Pulmonary artery endothelial cell (primary cell): ENCODE data around the gene TMEM63A. TPM values are rescaled to one million over a fixed set of nuclear protein-coding genes. Genes with fewer than 3 reads are reported as not detected.
"Not testable (repeated sequence)": the region's sequence is repeated elsewhere in the genome, so short reads cannot be mapped to it uniquely, and the experiment has no call there.

Experiments
- DNase-seq: peaks from one replicate; pipeline ENCODE4 v3.0.0-alpha.2; 2011; ENCODE audit warnings: low read depth, low spot score
- total RNA-seq: library from RNA; depleted of rRNA; stranded (reverse); fragments of >200 nt; gene quantifications from 2 replicates; pipeline ENCODE4 v1.2.3, GENCODE V29; 2014

The TMEM63A gene
- 8.3 and 12.7 TPM in 2 replicates for total RNA-seq

DNA sequence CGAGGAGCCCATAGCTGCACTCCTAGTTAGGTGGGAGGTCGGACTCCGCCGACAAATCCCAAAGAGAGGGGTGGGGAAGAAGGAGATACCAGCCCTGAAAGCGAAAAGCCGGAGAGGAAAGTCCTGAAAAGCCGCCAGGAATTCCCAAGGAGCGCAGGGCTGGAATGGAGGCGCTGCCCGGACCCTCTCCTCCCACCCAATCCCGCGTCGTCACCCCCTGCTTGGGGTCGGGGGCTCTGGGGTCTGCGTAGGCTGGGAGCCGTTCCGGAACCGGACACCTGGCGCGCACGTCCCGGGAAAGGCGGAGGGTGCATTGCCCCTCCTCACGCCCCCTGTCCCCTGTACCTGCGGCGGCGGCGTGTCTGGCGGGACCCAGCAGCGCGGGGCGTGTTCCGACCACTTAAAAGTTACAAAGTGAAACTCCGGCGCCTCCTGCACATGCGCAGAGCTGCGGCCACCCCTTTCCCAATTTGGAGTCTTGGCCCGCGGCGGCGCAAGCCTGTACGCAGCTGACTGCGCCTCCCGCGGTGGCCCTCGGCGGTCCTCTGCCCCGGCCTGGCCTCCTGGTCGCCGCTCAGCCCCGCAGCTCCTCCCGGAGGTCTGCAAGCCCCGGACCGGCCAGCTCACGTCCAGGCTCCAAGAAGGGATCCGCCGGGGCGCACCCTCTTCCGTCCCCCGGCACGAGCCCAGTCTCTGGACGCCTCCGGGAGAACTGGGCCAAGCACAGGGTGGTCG lies at the start of gene TMEM63A:
Gene TMEM63A, minus strand, starts transcription at position 422 of the 735 bp plus-strand sequence. CDS start 4,800 bp downstream, outside the sequence.
- peak; percentile 32 for DNase-seq

DNA sequence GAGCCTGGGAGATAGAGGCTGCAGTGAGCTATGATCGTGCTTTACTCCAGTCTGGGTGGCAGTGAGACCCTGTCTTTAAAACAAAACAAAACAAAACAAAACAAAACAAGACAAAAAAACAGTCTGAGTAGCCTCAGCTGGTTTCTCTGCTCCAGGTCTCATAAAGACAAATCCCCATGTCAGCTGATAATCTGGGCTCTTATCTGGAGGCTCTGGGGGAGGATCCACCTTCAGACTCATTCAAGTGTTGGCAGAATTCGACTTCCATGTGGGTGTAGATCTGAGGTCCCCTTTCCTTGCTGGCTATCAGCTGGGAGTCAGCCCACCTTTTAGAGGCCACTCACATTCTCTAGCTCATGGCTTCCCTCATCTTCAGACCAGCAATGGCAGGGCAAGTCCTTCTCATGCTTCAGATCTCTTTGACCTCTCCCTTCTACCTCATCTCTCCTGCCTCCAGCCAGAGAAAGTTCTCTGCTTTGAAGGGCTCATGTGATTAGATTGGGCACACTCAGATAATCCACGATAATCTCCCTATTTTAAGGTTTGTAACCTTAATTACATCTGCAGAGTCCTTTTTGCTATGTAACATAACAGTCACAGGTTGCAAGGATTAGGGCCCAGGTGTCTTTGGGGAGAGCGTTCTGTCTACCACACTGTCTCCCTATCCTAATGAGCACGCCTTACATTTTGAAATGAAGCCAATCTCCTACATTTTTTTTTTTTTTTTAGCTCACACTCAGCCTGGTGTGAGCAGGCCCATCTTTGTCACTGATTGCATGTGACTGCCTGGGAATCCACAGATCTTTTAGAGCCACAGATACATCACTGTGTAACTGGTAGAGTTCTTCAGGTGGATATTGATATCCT lies 49.3 kb upstream of the TMEM63A start:
- DNase-seq, result no peak

DNA sequence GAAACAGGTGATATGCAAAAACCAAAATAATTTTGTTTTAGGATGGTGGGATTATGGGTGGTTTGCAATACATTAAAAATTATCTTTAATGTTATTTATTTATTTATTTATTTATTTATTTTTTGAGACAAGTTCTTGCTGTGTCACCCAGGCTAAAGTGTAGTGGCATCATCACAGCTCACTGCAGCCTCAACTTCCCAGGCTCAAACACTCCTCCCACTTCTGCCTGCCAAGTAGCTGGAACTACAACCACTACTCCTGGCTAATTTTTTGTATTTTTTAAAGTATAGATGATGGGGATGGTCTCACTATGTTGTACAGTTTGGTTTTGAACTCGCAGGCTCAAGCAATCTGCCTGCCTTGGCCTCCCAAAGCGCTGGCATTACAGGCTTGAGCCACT lies 48.4 kb upstream of the TMEM63A start:
- DNase-seq, result no peak

DNA sequence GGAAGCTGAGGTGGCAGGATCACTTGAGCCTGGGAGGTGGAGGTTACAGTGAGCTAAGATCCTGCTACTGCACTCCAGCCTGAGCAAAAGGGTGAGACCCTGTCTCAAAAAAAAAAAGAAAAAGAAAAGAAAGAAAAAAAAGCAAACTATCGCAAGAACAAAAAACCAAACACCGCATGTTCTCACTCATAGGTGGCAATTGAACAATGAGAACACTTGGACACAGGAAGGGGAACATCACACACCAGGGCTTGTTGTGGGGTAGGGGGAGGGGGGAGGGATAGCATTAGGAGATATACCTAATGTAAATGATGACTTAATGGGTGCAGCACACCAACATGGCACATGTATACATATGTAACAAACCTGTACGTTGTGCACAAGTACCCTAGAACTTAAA lies 47.3 kb upstream of the TMEM63A start:
- not testable (repeated sequence) for DNase-seq

DNA sequence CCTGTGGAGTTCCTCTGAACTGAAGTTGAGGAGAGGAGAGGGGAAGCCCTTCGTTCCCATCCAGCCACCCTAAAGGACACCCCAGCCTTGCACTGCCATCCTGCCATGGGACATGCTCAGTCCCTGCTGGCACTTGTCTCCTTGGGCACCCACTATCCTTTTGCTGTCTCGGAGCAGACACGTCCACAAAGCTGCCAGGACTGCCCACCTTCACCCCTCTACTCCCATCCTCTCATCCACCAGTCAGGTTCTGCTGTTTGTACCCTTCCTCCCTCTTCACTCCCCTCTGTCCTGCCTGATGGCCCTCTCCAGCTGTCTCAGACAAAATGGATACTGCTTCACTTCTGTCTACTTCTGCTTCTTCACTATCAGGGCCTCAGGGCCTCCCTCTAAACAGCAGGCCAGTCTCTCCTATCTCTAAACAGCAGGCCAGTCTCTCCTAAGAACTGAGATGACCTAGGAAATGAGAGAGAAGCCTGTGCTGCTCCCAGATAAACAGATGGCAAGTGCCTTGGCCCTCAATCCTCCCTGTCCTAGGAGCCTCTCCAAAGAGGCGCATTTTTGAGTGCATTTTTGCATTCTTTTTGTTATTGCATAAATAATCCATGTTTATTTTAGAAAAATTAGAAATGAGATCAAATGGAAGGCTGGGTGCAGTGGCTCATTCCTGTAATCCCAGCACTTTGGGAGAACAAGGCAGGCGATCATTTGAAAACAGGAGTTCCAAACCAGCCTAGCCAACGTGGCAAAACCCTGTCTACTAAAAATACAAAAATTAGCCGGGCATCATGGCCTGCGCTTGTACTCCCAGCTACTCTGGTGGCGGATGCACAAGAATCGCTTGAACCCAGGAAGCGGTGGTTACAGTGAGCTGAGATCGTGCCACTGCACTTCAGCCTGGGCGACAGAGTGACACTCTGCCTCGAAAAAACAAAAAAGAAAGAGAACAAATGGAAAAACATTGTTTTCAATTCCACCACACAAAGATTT lies 46.3 kb upstream of the TMEM63A start:
- DNase-seq, result no peak

DNA sequence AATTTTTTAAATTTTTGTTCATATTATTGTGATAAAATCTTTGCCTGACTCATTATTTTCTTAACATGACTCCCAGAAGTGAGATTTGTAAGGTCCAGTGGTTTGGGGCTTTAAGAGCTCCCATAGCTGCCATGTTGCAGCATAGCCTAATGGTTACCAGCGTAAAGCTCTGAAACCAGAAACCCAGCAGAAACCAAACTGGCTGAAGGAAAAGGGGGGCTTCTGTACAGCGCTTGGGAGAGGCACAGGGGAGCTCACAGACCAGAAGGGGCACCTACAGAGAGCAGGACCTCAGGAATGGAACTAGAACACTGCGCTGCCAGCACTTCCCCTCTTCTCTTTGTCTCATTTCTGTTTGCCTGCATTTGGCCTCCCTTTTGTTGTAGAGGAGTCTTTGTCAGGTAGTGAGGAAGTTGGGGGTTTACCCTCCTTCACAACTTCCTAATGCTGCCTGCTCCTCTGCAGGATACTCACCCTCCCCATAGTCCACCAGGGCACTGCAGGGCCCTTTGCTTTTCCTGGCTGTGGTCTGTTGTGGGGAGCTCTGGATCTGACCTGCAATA lies 44.5 kb upstream of the TMEM63A start:
- DNase-seq, result no peak

DNA sequence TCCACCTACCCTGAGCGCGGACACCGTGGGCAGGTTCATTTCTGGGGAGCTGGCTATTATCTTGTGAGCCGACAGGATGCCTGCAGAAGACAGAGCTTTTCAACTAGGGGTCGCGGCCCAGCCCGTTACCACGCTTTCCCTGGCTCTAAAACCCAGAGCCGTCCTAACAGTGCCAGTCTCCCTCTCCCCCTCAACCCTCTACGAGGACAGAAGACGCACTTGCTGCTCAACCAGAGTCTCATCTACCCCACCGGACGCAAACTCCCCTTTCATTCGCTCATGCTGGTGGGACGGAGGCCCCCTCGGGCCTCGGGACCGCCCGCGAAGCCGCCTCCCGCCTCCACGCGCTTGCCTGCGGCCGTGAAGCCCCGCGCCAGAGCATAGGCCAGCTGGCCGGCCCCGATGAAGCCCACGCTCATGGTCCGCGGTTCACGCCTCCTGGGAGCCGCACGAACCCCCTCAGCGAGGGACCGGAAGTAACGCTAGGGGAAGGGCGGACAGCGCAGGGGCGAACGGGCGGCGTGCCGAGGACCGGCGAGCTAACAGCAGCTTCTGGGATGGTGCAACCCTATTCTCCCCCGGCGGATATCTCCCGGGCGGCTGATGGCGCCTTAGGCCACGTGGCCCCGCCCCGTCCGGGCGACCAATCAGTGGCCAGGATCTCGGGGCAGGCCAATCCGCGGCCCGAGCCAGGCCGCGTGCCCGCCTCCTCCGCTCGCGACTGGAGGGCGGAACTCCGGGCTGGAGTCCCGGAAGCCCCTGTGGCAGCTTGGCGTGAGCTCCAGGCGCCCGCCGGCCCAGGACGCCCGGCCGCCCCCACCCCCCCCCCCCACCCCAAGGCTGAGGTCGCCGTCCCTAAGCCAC lies 41.7 kb upstream of the TMEM63A start, which contains the start of gene PYCR2:
Gene PYCR2, minus strand, starts transcription at position 559 of the 864 bp plus-strand sequence. Its CDS starts 140 bp downstream, at position 419.
- DNase-seq, result peak; percentile 85

DNA sequence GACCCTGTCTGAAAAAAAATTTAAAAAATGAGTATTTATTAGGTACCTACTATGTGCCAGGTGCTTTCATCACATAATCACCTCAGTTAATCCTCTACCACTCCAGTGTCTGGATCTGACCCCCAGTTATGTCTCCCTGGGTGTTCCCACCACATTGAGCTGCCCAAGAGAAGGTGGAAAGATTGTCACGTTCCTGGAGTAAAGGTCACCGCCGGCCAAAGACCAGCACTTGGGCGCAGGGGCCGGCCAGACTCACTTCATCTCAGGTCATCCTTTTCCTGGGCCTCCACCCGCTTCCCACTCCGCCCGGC lies 41.2 kb upstream of the TMEM63A start:
- no peak for DNase-seq

DNA sequence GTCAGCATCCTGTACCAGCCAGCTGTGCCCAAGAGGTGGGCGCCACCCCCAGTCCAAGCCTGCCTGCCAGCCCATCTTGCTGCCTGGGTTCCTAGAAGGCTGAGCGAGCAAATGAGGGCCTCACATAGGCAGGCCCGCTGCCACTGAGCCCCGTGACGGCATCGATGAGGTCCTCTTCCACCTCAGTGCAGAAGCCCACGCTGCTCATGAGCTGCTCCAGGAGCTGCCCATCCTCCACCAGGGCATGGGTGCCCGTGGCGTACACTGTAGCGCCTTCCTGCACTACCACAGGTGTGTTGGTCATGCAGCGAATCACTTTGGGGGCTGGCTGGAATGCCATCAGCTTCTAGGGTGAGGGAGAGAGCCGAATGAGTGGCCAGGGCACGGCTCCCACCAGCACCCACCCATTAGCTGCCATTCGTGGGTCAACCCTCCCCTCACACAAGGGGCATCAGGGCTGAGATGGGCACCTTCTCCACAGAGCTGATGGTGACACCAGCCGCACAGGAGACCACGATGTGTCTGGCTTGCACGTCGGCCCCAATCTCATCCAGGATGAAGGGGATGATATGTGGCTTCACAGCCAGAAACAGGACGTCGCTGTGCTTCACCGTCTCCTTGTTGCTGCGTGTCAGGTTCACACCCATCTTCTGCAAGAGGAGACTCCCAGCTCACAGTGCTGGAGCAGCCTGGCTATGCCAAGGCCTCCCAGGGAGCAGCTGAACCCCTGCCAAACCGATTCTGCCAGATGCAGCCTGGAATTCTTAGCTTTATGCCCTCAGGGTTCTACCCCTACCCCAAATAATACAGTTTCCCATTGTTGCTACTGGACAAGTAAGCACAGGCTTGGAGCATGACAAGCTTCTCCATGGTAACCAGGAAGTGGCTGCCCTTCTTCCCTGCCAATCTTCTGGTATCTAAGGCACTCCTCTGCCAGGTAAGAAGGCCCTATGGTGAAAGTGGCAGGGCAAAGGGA lies 39.8 kb upstream of the TMEM63A start:
- DNase-seq, result no peak

DNA sequence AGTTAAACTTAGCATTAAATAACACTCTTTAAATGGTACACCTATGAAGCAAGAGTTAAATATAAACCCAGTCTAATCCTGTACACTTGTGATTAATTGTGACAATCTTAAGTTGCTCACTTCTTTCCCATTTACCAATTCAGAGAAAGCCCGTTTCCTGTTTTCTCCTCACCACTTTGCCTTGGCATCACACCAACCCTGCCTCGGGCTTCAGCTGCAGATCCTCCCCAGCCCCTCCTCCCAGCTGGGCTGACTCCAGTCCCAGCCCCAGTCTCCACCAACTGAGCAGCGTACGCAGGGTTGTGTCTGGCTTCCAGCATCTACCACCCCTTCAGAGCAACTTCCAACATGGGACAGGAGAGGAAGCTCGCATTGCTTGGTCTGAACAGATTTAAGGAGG lies 37.7 kb upstream of the TMEM63A start:
- DNase-seq, result peak; percentile 79

DNA sequence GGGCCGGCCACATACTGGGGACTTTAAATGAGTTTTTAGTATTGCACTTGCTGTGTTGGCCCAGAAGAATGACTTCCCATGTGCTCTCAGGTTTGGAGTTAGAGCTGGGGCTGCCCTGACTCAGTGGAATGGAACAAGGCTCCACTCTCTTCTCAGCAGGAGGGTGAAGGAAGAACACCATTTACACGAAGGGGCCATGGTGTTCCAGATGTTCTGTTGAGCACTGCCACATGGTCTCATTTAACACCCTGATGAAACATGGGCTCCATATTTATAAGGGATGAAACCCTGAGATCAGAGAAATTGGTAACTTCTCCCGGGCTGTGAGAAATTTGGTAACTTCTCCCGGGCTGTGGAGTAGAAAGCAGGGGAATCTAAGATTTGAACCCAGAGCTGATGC lies 36.1 kb upstream of the TMEM63A start:
- DNase-seq, result no peak

DNA sequence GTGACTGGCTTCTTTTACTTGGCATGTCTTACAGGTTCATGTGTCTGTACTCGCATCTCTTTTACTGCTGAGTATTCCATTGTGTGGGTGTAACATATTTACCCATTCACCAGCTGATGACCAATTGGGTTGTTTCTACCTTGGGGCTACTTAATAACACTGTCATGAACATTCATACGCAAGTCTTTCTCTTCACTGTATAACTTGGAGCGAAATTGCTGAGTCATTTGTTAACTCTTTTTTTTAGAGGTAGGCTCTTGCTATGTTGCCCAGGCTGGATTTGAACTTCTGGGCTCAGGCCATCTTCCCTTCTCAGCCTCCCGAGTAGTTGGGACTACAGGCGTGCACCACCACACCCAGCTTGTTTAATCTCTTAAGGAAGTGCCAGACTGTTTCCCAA lies 35.4 kb upstream of the TMEM63A start:
- DNase-seq, result no peak

DNA sequence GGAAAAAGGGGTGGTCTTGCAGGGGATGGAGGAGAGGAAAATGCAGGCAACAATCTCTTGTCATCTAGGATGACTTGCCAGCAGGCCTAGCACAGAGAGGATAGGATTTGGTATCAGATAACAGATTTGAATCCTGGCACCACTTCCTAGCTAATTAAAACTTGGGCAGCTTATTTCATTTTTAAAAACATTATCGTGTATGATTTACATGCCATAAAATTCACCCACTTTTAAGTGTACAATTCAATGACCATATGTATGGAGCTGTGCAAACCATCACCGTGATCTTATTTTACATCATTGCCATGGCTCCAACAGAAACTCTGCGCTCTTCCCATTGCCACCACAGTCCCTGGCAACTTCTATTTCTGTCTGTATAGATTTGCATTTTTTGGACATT lies 34.9 kb upstream of the TMEM63A start:
- no peak for DNase-seq

DNA sequence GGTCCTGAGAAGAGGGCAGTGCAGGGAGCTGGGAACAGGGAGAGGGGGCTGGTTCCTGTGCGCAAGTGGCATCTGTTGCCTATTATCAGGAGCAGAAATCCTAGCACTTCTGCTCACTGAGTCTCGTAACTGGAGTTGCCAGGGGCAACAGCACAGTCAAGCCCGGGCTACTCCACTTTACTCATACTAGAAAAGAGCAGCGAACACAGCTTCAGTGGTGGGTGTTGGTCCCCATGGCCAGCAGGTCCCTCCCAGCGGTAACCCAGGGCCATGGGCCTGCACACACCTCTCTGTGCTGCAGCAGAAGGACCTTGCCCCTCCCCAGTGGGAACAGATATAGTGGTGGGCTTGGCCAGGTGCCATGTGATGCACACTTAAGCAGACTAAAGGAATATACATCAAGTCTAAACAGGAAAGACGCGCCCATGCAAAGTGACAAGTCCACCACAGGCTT lies 33.4 kb upstream of the TMEM63A start:
- no peak for DNase-seq

DNA sequence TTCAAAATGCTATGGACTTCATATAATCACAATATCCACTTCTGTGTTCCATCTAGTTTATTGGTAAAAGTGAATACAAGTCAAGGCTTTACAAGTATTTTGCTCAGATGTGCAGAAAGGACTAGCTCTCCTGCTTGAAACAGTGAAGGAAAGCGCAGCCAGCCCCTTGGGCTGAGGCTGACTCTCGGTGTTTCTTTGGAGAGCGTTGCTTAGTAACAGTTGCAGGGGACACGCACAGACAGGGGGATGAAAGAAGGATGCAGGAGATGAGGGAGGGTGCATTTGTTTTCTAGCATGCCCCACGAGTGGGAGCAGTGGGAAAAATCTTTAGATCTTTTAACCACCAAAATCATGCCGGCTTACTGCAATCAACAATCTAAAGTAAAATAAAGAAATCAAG lies 32.8 kb upstream of the TMEM63A start:
- DNase-seq, result no peak

DNA sequence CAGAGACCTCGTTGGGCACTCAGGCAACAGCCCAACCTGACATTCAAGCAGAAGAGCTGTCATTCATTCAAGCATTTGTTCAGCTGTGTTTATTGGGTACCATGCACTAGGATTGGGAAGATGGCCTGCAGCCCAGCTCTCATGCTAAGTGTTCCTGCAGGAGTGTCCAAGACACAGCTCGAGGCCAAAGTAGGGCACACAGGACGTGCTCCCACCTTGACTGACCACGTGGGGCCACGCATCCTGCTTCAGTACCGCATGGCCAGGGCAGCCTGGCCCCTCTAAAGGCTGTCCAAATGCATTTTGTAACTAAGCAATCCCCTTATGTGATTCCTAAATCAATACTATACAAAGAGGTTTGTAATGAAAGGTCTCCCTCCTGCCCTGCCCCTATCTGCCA lies 32.2 kb upstream of the TMEM63A start:
- DNase-seq, result no peak

DNA sequence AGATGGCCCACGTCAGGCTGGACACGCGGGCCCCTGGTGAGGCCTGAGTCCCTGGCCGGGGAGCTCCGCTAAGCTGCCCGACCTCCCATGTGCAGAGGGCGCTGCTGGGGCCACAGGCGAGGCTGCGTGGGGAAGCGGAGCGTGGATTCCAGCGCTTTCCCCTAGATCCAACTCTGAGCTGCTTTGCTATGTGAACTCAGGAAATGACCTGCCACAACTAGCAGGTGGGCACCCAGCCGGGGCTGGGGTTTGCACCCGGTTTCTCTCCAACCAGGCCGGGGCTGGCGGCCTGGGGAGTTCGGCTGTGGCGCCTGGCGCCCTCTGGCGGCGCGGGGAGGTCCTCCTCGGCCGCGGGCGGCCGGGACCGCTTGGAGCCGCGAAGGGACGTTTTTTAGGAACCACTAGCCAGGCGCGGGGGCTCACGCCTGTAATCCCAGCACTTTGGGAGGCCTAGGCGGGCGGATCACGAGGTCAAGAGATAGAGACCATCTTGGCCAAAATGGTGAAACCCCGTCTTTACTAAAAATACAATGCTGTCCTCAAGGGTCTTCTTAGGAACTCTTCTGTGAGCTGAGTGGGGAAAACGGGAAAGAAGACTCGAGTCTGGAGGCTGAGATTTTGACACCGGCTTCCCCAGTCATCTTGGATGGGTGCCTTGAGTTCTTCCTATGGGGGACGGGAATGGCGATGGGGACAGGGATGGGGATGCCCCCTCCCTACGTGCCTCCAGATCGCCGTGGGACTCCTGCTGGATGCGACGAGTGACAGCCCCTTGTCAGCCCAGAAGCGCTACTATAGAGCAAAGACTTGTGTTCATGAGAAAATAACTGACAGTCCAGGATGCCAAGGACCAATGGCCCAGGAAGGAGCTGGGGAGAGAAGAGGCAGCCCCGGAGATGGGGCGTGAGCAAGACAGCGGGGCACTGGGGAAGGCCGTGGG lies 29.3 kb upstream of the TMEM63A start:
- DNase-seq, result no peak

DNA sequence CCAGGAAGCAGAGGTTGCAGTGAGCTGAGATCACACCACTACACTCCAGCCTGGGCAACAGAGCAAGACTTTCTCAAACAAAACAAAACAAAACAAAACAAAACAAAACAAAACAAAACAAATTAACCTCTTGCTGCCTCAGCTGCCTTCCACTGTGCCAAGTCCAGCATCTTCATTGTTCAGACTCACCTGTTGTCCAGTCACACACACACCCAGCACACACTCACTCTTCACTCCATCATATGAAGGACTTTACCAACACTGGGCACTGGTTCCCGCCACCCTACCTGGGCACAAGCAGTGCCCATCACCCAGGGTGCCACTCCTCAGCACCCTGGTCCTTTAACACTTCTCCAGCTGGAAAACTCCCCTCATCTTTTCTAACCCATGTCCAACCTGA lies 27.3 kb upstream of the TMEM63A start:
- no peak for DNase-seq
